Stimulated activated CD4-positive, alpha-beta T cell treated with anti-CD3 and anti-CD28 coated beads, Interleukin-1b, Interleukin-23, amount 100 ng/mL, for 48 hours (primary cell): ENCODE data around the gene MITD1.
A peak's percentile ranks its signal among the peaks of the same experiment; 100 is the strongest.
"Not testable (repeated sequence)": the region's sequence is repeated elsewhere in the genome, so short reads cannot be mapped to it uniquely, and the experiment has no call there.

ENCODE experiments used
- DNase-seq: peaks from one replicate; pipeline ENCODE4 v3.0.0-alpha.2; 2020

The MITD1 gene

GRCh38 chr2:99180755-99181623, at the start of gene MITD1, which contains the start of gene MRPL30:
Gene MITD1, minus strand, starts transcription at chr2:99181058. Its CDS starts 77 bp downstream, at chr2:99180981.
Gene MRPL30, plus strand, starts transcription at chr2:99181184. Its CDS starts 5,020 bp downstream, at chr2:99186204.
- DNase-seq: peak; percentile 90

GRCh38 chr2:99217929-99218501, 37.2 kb upstream of the MITD1 start:
- no peak for DNase-seq

- no peak for DNase-seq
Observed at GRCh38 chr2:99216096-99216495, 35.2 kb upstream of the MITD1 start.

DNA sequence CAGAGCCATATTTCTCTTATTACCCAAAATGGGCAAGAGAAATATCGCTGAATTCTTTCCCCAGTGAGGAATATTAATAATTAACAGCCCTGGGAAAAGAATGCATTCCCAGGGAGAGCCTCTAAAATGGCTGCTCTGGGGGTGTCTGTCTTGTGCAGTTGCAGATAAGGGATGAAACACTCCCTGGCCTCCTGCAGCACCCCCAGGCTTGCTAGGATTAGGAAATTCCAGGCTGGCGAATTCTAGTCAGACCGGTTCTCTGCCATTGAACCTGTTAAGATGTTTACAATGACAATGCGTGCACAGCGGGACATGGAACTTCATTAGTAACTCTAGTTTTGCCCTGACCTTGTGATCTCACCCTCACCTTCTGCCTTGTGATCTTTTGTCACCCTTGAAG, 24.6 kb upstream of the MITD1 start:
- no peak for DNase-seq

- no peak for DNase-seq
Observed at GRCh38 chr2:99201959-99202678, 21.3 kb upstream of the MITD1 start.

DNA sequence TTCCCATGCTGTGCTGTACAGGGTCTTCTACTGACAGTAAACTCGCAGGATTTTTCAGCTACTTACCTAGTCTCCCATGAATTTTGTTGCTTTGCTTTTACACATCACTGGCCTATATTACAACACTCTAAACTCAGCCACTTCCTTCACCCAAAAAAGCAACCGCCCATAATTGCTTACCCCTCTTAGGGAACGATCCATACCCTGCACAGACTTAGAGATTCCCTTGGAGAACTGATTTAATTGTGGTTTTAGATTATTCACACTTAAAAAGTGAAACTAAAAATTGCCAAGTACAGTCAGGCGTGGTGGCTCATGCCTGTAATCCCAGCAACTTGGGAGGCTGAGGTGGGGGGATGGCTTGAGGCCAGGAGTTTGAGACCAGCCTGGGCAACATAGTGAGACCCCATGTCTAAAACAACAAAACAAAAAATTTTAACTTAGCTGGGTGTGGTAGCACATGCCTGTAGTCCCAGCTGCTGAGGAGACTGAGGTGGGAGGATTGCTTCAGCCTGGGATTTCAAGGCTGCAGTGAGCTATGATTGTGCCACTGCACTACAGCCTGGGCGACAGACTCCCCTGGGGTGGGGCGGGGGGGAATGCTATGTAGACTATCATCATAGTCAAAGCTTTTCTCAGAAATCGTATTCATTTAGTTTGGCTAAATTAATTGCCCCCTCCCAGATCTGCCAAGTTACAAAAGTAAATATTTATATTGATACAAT, 19.4 kb upstream of the MITD1 start:
- DNase-seq: no peak

GRCh38 chr2:99198103-99198841, 17.4 kb upstream of the MITD1 start:
- no peak for DNase-seq

- DNase-seq: not testable (repeated sequence)
Observed at GRCh38 chr2:99192364-99192763, 11.5 kb upstream of the MITD1 start.

DNA sequence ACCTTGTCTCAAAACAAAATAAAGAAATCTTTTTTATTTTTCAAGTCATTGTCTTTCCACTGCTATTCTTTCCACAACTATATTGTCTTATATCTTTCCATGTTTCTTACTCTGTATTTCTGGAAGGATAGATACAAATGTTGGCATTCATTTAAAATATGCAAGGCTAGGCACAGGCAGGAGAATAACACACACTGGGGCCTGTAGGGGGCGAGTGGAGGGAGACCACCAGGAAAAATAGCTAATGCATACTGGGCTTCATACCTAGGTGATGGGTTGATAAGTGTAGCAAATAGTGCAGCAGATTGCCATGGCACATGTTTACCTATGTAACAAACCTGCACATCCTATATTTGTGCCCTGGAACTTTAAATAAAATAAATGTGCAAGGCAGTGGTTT, 9.7 kb upstream of the MITD1 start:
- no peak for DNase-seq

GRCh38 chr2:99188357-99188756, 7.5 kb upstream of the MITD1 start:
- no peak for DNase-seq

- no peak for DNase-seq
Observed at GRCh38 chr2:99187011-99187410, 6.2 kb upstream of the MITD1 start.

GRCh38 chr2:99184811-99185210, 4.0 kb upstream of the MITD1 start:
- no peak for DNase-seq

DNA sequence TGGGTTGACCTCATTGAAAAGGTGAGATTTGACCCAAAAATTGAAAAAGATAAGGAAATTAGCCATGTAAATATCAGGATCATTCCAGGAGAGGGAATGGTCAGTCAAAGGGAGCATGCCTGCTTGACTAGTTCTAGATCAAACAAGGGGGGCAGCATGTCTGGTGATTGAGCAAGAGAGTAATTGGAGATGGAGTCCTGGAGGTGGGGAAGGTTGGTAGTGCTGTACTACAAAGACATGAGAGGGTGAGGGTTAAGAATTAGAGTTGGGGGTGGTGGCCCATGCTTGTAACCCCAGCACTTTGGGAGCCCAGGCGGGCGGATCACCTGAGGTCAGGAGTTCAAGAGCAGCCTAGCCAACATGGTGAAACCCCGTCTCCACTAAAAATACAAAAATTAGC, 2.2 kb upstream of the MITD1 start:
- no peak for DNase-seq

DNA sequence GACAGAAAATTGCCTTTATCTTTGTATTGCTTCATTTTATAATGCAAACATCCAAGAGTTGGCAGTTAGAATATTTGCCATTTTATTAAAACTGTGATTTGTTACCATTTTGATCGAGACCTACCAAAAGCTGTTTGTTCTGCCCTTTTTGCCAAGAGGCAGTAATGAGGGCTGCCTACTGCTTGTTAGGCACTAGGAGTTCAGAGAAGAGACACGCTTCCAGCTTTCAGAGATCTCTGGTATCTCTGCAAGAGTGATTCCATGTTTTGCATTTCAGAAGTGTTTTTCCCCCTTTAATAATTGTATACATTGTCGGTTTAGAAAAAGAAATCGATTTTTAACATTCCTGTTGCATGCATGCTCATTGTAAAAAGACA, 754 bp upstream of the MITD1 start:
- no peak for DNase-seq

- DNase-seq: no peak
Observed at GRCh38 chr2:99171377-99172140, 9.3 kb downstream of the MITD1 start.

DNA sequence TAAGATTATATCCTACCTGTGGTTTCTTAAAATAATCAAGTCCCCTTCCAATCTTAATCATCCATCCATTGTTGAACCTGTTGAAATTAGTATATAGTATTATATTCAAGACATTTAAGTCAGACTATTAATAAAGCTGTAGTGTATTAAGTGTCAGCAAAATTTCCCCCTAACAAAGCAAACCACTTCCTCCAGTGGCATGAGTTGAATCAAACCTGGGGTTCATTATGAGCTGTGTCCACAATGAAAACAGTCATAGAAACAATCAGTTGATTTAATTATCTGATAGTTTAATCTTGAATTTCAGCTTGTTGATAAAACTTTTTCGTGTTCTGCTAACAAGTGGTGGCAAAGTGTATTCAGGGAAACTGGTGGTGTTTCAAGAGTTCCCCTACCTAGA, 11.3 kb downstream of the MITD1 start:
- DNase-seq: no peak

DNA sequence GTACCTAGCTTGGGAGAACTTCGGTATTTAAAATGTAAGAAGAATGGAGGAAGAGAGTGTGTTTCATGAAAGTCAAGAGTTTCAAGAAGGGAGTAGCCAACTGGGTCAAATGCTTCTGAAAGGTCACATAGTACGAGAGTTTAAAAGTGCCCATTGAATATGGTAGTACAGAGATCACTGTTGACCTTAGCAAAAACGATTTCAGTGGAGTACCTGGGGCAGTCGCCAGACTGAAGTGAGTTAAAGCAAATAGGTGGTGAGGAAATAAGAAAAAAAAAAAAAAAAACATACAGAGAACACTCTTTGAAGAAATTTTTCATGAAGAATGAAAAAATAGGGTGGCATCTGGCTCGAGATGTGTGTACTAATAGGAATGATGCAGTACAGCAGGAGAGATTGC, 14.6 kb downstream of the MITD1 start:
- DNase-seq: no peak

- DNase-seq: no peak
Observed at GRCh38 chr2:99159594-99159993, 21.3 kb downstream of the MITD1 start.

DNA sequence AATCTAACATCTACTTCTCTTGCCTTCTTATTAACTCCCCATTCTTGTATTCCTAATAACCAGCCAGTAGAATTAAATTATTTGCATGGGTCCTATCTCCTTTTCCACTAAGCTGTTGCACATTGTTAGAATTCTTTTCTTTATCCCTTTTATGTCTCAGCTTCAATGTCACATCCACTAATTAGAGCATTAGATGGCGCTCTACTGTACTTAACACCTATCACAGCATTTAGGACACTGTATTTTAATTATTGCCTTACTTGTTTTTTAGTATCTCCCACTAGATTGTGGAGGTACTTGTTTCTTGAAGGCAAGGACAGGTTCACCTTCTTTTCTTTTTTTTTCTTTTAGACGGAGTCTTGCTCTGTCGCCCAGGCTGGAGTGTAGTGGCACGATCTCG, 22.3 kb downstream of the MITD1 start:
- no peak for DNase-seq

DNA sequence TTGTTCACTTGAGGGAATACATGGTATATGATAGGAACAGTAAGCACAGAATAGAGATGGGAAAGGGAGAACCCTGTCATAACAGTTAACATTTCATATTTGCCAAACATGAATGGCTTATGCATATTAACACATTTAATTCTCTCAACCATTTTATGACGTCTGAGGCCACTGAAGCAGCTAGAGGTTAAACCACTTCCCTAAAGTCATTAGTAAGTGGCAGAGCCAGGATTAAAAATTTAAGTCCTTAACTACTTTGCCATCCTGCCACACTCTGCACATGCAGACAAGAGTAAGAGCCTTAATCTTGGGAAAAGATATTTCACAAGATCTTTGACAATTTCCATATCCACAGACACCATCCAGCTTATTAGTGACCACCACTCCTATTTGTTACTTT, 24.0 kb downstream of the MITD1 start:
- DNase-seq: no peak
